HepG2 (cell line): ENCODE measurements around the gene HPS6. TPM values are rescaled to one million over a fixed set of nuclear protein-coding genes. Genes with fewer than 3 reads are reported as not detected.

Experiments used
- ARID4A ChIP-seq: sonication (generic); formaldehyde crosslinking; IDR thresholded peaks from 2 replicates; pipeline ENCODE4 v1.5.0; 2020; ENCODE audit warnings: mild to moderate bottlenecking, missing genetic modification reagents, borderline replicate concordance
- FOXC1 ChIP-seq: sonication (generic); formaldehyde crosslinking; IDR thresholded peaks from 2 replicates; pipeline ENCODE4 v1.8.0; 2022; ENCODE audit warnings: mild to moderate bottlenecking, missing genetic modification reagents, borderline replicate concordance
- HNF1B ChIP-seq: sonication (generic); formaldehyde crosslinking; IDR thresholded peaks from 2 replicates; pipeline ENCODE4 v1.5.1; 2020; ENCODE audit warnings: mild to moderate bottlenecking, moderate library complexity, missing genetic modification reagents
- MED8 ChIP-seq: sonication (generic); formaldehyde crosslinking; IDR thresholded peaks from 2 replicates; pipeline ENCODE4 v1.8.1; 2023; ENCODE audit warnings: mild to moderate bottlenecking, missing genetic modification reagents; ENCODE audit not compliant: insufficient replicate concordance
- NCOA1 ChIP-seq: sonication (generic); formaldehyde crosslinking; IDR thresholded peaks from 2 replicates; pipeline ENCODE4 v1.9.0; 2021; ENCODE audit warnings: missing genetic modification reagents
- NFE2 ChIP-seq: sonication (generic); formaldehyde crosslinking; IDR thresholded peaks from 2 replicates; pipeline ENCODE4 v1.4.0; 2020; ENCODE audit warnings: missing genetic modification reagents
- NFYC ChIP-seq: IDR thresholded peaks from 2 replicates; pipeline ENCODE4 v1.6.1; 2016; ENCODE audit warnings: missing genetic modification reagents, missing compliant biosample characterization
- NR2C2 ChIP-seq: sonication (generic); formaldehyde crosslinking; IDR thresholded peaks from 2 replicates; pipeline ENCODE4 v1.4.0; 2020; ENCODE audit warnings: missing genetic modification reagents, mild to moderate bottlenecking, moderate library complexity, borderline replicate concordance
- PITX1 ChIP-seq: sonication (generic); formaldehyde crosslinking; IDR thresholded peaks from 2 replicates; pipeline ENCODE4 v1.5.1; 2020; ENCODE audit warnings: mild to moderate bottlenecking, missing genetic modification reagents
- SAP130 ChIP-seq: IDR thresholded peaks from 2 replicates; pipeline ENCODE4 v1.6.1; 2016; ENCODE audit warnings: low read depth
- SMARCE1 ChIP-seq: fragments of 450-650 bp; IDR thresholded peaks from 2 replicates; pipeline ENCODE4 v1.6.1; 2017; ENCODE audit warnings: borderline replicate concordance
- TFDP1 ChIP-seq: IDR thresholded peaks from 2 replicates; pipeline ENCODE4 v1.6.1; 2016; ENCODE audit warnings: missing compliant biosample characterization, missing genetic modification reagents, borderline replicate concordance
- TGIF2 ChIP-seq: IDR thresholded peaks from 2 replicates; pipeline ENCODE4 v1.6.1; 2016; ENCODE audit warnings: control low read depth, missing compliant biosample characterization
- ZMYM3 ChIP-seq: sonication (generic); formaldehyde crosslinking; IDR thresholded peaks from 2 replicates; pipeline ENCODE4 v1.5.1; 2020; ENCODE audit warnings: mild to moderate bottlenecking, missing genetic modification reagents
- ZNF138 ChIP-seq: sonication (generic); formaldehyde crosslinking; IDR thresholded peaks from 2 replicates; pipeline ENCODE4 v1.5.0; 2020; ENCODE audit warnings: mild to moderate bottlenecking, low read depth, missing genetic modification reagents
- ZNF253 ChIP-seq: sonication (generic); formaldehyde crosslinking; IDR thresholded peaks from 2 replicates; pipeline ENCODE4 v1.8.0; 2022; ENCODE audit warnings: mild to moderate bottlenecking, missing genetic modification reagents, borderline replicate concordance
- ZNF326 ChIP-seq: sonication (generic); formaldehyde crosslinking; IDR thresholded peaks from 2 replicates; pipeline ENCODE4 v1.4.0; 2020; ENCODE audit warnings: missing genetic modification reagents, borderline replicate concordance
- ZNF543 ChIP-seq: sonication (generic); formaldehyde crosslinking; IDR thresholded peaks from 2 replicates; pipeline ENCODE4 v1.4.0; 2020; ENCODE audit warnings: mild to moderate bottlenecking, missing genetic modification reagents
- ZNF652 ChIP-seq: IDR thresholded peaks from 2 replicates; pipeline ENCODE4 v1.6.1; 2016; ENCODE audit warnings: low read depth, borderline replicate concordance
- ZNF784 ChIP-seq: sonication (generic); formaldehyde crosslinking; IDR thresholded peaks from 2 replicates; pipeline ENCODE4 v1.5.1; 2020; ENCODE audit warnings: missing genetic modification reagents, mild to moderate bottlenecking, borderline replicate concordance
- ZSCAN21 ChIP-seq: sonication (generic); formaldehyde crosslinking; IDR thresholded peaks from 2 replicates; pipeline ENCODE4 v1.8.0; 2022; ENCODE audit warnings: mild to moderate bottlenecking, missing genetic modification reagents, moderate library complexity, borderline replicate concordance
- polyA plus RNA-seq, 8 experiments: library from polyadenylated mRNA; depleted of rRNA in 3 of 8; stranded (reverse) in 7 of 8; unstranded in 1 of 8; fragments of >200 nt; fragmentation: Illumina TruSeq in 4 of 8; extraction: Trizol in 4 of 8; gene quantifications; 2 replicates each; pipeline versions ENCODE4 v1.2.1 to v1.2.3, GENCODE V29; 2011 to 2016; ENCODE audit warnings: low read depth in 4 of 8, missing spikeins in 1 of 8, mixed read lengths in 1 of 8; ENCODE audit not compliant: insufficient read depth in 1 of 8
- total RNA-seq, 5 experiments: library from RNA; depleted of rRNA; stranded (reverse); fragments of >200 nt; fragmentation: Illumina TruSeq; extraction: Trizol; gene quantifications; 2 replicates each; pipeline ENCODE4 v1.2.3, GENCODE V29; 2016; ENCODE audit warnings: low read depth in 1 of 5

The HPS6 gene
- total and polyA plus RNA-seq, 2 of the 13 experiments (the other 11 are each of a cell fraction or from before 2014, with no cell fraction given) = 2.9 to 14.9 TPM

- no peak for TF ChIP-seq ZNF652 (CRISPR knock-in tag)
- TF ChIP-seq NFE2 (CRISPR knock-in tag) = no peak
- no peak for TF ChIP-seq ZNF326 (CRISPR knock-in tag)
- peak; percentile 67; the same call in 1 of the 2 replicates for TF ChIP-seq ZNF784
- TF ChIP-seq SAP130 (CRISPR knock-in tag) = peak; percentile 92
- no peak; the same call in 1 of the 2 replicates for TF ChIP-seq HNF1B (CRISPR knock-in tag)
- 0 out of 2 replicates have a peak, but pooled peaks have one; percentile 26 for TF ChIP-seq TGIF2
- no peak for TF ChIP-seq NFYC (CRISPR knock-in tag)
- TF ChIP-seq ZSCAN21 (CRISPR knock-in tag) = no peak; the same call in 1 of the 2 replicates
- TF ChIP-seq SMARCE1 = no peak
- TF ChIP-seq PITX1 (CRISPR knock-in tag) = no peak
- TF ChIP-seq ZNF543 (CRISPR knock-in tag) = 0 out of 2 replicates have a peak, but pooled peaks have one; percentile 30
- no peak for TF ChIP-seq NR2C2 (CRISPR knock-in tag)
- no peak; the same call in 1 of the 2 replicates for TF ChIP-seq TFDP1 (CRISPR knock-in tag)
- TF ChIP-seq ZNF138 (CRISPR knock-in tag) = no peak
- peak; percentile 94 for TF ChIP-seq ZMYM3
- TF ChIP-seq ZNF253 (CRISPR knock-in tag) = no peak
- TF ChIP-seq NCOA1 (CRISPR knock-in tag) = no peak
- TF ChIP-seq ARID4A (CRISPR knock-in tag) = peak; percentile 84; the same call in 1 of the 2 replicates
- TF ChIP-seq FOXC1 (CRISPR knock-in tag) = no peak
- TF ChIP-seq MED8 = no peak
These were observed at the start of gene HPS6 (continued) for GRCh38 chr10:102064868-102065560.
